ENCODE data around the gene PVR.
"Not testable (repeated sequence)": the region's sequence is repeated elsewhere in the genome, so short reads cannot be mapped to it uniquely, and the experiment has no call there.

The PVR gene

DNA sequence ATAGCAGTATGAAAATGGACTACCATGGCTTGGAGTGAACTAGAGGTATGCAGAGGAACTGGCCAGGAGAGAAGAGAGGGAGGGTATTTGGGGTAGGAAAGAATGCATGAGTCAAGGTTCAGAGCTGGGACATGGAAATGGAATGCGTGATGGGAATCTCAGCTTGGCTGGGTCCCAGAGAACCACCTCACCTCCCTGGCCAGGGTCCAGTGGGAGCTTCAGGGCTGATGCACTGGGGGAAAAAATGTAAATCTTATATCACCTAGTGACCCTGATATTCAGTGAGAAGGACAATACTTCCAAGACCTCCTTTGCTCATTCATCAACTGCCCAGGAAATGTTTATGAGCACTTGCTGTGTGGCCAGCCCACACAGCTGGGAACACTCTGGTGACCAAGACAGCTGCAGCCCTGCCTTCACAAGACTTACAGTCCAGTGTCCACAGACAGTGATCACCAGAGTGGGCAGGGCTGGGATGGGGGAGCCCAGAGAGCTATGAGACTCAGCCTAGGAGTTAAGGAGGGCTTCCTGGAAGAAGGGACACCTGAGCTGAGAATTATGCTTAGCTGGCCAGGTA lies 17.6 kb upstream of the PVR start:
- Mint-ChIP-seq H3K9me3 (peaks cover 3% of the 10 kb centered on the region), H3K4me3 (no peak overlapping the region), H3K27me3 (ENCODE audit: low read depth) (no peaks in the 10 kb centered on the region), H3K27ac (no peak overlapping the region), H3K36me3 (ENCODE audit: low read depth) (no peaks in the 10 kb centered on the region), H3K4me1 (no peaks in the 10 kb centered on the region)
- TF ChIP-seq, protein P1, sequence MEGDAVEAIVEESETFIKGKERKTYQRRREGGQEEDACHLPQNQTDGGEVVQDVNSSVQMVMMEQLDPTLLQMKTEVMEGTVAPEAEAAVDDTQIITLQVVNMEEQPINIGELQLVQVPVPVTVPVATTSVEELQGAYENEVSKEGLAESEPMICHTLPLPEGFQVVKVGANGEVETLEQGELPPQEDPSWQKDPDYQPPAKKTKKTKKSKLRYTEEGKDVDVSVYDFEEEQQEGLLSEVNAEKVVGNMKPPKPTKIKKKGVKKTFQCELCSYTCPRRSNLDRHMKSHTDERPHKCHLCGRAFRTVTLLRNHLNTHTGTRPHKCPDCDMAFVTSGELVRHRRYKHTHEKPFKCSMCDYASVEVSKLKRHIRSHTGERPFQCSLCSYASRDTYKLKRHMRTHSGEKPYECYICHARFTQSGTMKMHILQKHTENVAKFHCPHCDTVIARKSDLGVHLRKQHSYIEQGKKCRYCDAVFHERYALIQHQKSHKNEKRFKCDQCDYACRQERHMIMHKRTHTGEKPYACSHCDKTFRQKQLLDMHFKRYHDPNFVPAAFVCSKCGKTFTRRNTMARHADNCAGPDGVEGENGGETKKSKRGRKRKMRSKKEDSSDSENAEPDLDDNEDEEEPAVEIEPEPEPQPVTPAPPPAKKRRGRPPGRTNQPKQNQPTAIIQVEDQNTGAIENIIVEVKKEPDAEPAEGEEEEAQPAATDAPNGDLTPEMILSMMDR (IDR thresholded peaks at IDR 0.05; ENCODE audit: unreplicated experiment in 3 of 3) = no peak

DNA sequence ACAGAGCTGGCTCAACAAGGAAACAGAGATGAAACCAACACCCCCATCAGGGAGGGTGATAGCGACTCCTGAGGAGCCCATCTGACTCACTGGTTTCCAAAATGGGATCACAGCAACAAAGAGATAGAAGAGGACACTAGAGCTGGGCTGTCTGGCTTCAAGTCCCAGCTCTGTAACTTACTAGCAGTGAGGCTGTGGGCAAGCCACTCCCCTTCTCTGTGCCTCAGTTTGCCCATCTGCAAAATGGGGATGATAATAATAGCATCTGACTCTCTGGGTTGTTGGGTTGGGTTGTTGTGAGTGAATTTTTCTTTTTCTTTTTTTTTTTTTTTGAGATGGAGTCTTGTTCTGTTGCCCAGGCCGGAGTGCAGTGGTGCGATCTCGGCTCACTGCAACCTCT lies 16.1 kb upstream of the PVR start:
- TF ChIP-seq, protein P1 (IDR thresholded peaks at IDR 0.05; ENCODE audit: unreplicated experiment in 3 of 3) = no peak
- Mint-ChIP-seq H3K9me3 (peaks cover 3% of the 10 kb centered on the region), H3K36me3 (ENCODE audit: low read depth) (no peaks in the 10 kb centered on the region), H3K4me1 (peaks cover 2% of the 10 kb centered on the region), H3K27me3 (ENCODE audit: low read depth) (no peaks in the 10 kb centered on the region), H3K4me3 (no peak overlapping the region), H3K27ac (no peak overlapping the region)

DNA sequence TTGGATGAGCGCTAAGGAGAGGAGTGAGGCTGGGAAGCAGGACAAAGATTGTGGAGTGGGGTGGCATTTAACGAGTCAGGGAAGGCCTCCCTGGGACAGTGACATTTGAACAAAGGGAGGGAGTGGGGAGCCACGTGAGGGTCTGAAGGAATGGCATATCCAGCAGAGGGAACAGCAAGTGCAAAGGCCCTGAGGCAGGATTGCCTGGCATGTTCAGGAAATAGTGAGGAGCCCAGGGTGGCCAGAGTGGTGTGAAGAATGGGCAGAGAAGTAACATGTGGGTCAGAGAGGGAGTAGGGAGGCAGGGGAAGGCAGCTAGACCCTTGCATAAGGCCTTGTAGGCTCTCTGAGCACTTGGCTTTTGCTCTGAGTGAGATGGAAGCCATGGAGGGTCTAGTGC lies 14.9 kb upstream of the PVR start:
- Mint-ChIP-seq H3K4me3 (no peak overlapping the region), H3K27me3 (ENCODE audit: low read depth) (no peaks in the 10 kb centered on the region), H3K4me1 (peaks cover 13% of the 10 kb centered on the region), H3K27ac (no peak overlapping the region), H3K9me3 (peaks cover 3% of the 10 kb centered on the region), H3K36me3 (ENCODE audit: low read depth) (no peaks in the 10 kb centered on the region)
- TF ChIP-seq, protein P1 (IDR thresholded peaks at IDR 0.05; ENCODE audit: unreplicated experiment in 3 of 3) = no peak

DNA sequence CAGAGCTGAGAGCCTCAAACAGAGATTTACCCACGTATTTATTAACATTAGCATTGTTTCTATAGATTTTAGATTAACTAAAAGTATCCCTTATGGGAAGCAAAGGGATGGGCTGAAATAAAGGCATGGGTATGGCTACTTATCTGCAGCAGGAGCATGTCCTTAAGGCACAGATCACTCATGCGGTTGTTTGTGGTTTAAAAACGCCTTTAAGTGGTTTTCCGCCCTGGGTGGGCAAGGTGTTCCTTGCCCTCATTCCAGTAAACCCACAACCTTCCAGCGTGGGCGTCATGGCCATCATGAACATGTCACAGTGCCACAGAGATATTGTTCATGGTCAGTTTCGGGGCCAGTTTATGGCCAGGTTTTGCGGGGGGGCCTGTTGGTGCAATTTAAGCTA lies 12.1 kb upstream of the PVR start:
- H3K27me3 Mint-ChIP-seq (ENCODE audit: low read depth); H3K9me3 Mint-ChIP-seq; H3K36me3 Mint-ChIP-seq (ENCODE audit: low read depth); H3K4me3 Mint-ChIP-seq; H3K27ac Mint-ChIP-seq: not testable (repeated sequence)
- peaks cover 40% of the 10 kb centered on the region for H3K4me1 Mint-ChIP-seq

DNA sequence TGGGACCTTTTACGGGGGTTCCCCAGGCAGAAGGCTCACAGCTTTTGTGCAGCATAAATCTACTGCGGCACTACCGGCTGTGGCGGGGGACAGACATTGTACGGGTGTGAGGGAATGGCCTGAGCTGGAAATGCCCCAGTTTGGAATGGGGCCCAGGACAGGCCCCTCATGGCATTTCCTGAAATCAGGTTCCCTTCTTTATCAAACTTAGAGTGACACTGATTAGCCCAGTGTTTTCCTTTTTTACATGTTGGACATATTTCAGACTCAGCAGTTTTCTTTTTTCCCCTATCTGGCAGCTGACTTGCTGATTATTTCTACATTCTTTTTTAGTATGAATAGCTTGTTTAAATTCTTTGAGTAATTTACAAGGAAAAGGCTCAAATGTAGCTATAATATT lies 9.7 kb upstream of the PVR start:
- peaks cover 41% of the 10 kb centered on the region for H3K4me1 Mint-ChIP-seq
- not testable (repeated sequence) for H3K4me3 Mint-ChIP-seq; H3K9me3 Mint-ChIP-seq; H3K27me3 Mint-ChIP-seq (ENCODE audit: low read depth); H3K36me3 Mint-ChIP-seq (ENCODE audit: low read depth)
- peak overlapping the region; percentile 3 to 29 (median 20) for H3K27ac Mint-ChIP-seq

DNA sequence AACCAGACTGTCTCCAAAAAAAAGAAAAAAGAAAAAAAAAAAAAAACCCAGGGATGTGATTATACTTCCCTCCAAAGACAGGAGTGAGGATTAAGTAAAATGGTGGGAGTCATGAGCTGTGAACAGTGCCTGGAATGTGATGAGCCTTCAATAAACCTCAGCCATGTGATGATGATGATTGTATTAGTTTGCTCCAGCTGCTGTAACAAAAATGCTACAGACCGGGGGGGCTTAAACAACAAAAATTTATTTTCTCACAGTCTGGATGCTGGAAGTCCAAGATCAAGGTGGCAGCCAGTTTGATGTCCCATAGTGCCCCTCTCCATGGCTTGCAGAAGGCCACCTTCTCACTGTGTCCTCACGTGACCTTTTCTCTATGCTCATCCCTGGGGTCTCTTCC lies 8.9 kb upstream of the PVR start:
- TF ChIP-seq, protein P1 (IDR thresholded peaks at IDR 0.05; ENCODE audit: unreplicated experiment in 3 of 3) = no peak
- peaks cover 11% of the 10 kb centered on the region for H3K27me3 Mint-ChIP-seq (ENCODE audit: low read depth)
- H3K36me3 Mint-ChIP-seq (ENCODE audit: low read depth) = no peaks in the 10 kb centered on the region
- no peak overlapping the region for H3K4me3 Mint-ChIP-seq
- peaks cover 48% of the 10 kb centered on the region for H3K4me1 Mint-ChIP-seq
- H3K9me3 Mint-ChIP-seq = no peaks in the 10 kb centered on the region
- H3K27ac Mint-ChIP-seq = peak overlapping the region in 2 of 3 experiments; percentile 45 to 81

DNA sequence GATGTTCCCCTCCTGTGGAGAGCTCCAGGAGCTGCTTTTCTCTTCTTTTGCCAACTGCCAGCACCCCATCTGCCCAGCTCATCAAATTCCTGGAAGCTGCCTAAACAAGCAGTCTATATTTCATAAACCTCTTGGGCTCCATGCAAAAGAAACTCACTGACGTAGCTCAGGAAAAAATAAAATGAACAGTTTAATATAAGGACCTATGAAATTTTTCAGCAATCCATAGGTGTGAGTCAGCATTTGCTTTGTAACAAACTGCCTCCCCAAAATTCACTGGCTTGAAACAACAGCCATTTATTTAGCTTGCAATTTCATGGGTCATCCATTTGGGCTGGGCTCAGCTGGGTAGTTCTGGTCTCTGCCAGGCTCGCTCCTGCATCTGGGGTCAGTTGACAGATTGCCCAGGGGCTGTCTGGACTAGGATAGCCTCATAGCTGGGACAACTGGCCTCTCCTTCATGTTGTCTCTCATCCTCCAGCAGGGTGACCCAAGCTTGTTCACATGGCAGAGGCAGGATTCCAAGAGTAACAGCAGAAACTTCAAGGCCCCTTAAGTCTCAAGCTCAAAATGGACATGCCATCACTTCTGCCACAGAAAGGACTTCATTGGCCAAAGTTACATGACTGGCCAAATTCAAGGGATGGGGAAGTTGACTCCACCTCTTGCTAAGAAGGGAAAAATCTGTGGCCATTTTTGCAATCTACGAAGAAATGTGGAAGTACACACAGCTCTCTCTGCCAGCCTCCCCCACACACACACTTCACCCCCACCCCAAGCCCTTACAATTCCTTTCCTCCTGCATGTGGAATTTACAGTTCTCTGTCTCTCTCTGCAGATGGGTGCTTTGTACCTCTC lies 7.9 kb upstream of the PVR start:
- Mint-ChIP-seq H3K27me3 (ENCODE audit: low read depth) (peaks cover 13% of the 10 kb centered on the region), H3K4me1 (peaks cover 50% of the 10 kb centered on the region), H3K4me3 (no peak overlapping the region), H3K27ac (peak overlapping the region; percentile 14 to 81 (median 45)), H3K36me3 (ENCODE audit: low read depth) (no peaks in the 10 kb centered on the region), H3K9me3 (no peaks in the 10 kb centered on the region)
- TF ChIP-seq, protein P1 (IDR thresholded peaks at IDR 0.05; ENCODE audit: unreplicated experiment in 3 of 3) = no peak

Measured in nephron (organoid).